Panc1 (cell line): ENCODE measurements around the gene EIF4E1B.

Experiments
- CTCF ChIP-seq: fragments of 450-650 bp; IDR thresholded peaks from 2 replicates; pipeline ENCODE4 v1.5.1; 2017; ENCODE audit warnings: mild to moderate bottlenecking
- REST ChIP-seq, 2 experiments: IDR thresholded peaks; 2 replicates each; pipeline ENCODE4 v1.6.1; 2011 to 2012; ENCODE audit warnings: low read depth in 2 of 2, control low read depth in 1 of 2, low read length in 1 of 2, mild to moderate bottlenecking in 1 of 2, moderate library complexity in 1 of 2; ENCODE audit not compliant: insufficient read depth in 1 of 2
- SIN3A ChIP-seq: IDR thresholded peaks from 2 replicates; pipeline ENCODE4 v1.6.1; 2012; ENCODE audit warnings: low read depth, mild to moderate bottlenecking, low read length, moderate library complexity, borderline replicate concordance; ENCODE audit not compliant: insufficient read depth

- TF ChIP-seq CTCF: no peak
- no peak for TF ChIP-seq SIN3A
- TF ChIP-seq REST (IDR thresholded peaks at IDR 0.05; ENCODE audit: insufficient read depth in 1 of 2, low read depth in 2 of 2, low read length in 1 of 2): no peak
Observed at GRCh38 chr5:176644294-176644693, 13.8 kb downstream of the EIF4E1B start.
